OCI-LY1 (cell line): ENCODE measurements around the gene GRK6.
"Not testable (repeated sequence)": the region's sequence is repeated elsewhere in the genome, so short reads cannot be mapped to it uniquely, and the experiment has no call there.

Experiments used
- CTCF ChIP-seq: fragments of 200-600 bp; sonication (generic), shearing (Covaris generic); IDR thresholded peaks from 2 replicates; pipeline ENCODE4 v1.5.1; 2017; ENCODE audit warnings: mild to moderate bottlenecking, antibody characterized with exemption, low read length, moderate library complexity, mixed read lengths
- EZH2 ChIP-seq: fragments of 200-600 bp; sonication (generic), shearing (Covaris generic); IDR thresholded peaks from 2 replicates; pipeline ENCODE4 v1.8.0; 2017; ENCODE audit warnings: borderline replicate concordance, mixed run types, mild to moderate bottlenecking, antibody characterized with exemption, low read length, moderate library complexity, mixed read lengths

GRCh38 chr5:177417081-177417480 is 9.4 kb upstream of the GRK6 start:
- TF ChIP-seq CTCF, EZH2: not testable (repeated sequence)
